Right lobe of liver (tissue), 6 donors: ENCODE results near the gene MARCHF10. TPM values are rescaled to one million over a fixed set of nuclear protein-coding genes. Genes with fewer than 3 reads are reported as not detected.

Experiments used
- ATAC-seq, 4 donors: fragments of 200-7000 bp; cut with Tn5 transposase; one replicate each; pipeline ENCODE4 v1.9.1; 2020; ENCODE audit warnings: mild to moderate bottlenecking in 4 of 4, moderate library complexity in 4 of 4
- DNase-seq, 3 donors: peaks; one replicate each; pipeline ENCODE4 v3.0.0-alpha.2; 2020
- H3K27ac ChIP-seq, 3 donors: fragments of 200-600 bp; one replicate each; pipeline ENCODE4 v1.8.0; 2022
- H3K27me3 ChIP-seq, 2 donors: fragments of 200-600 bp; one replicate each; pipeline ENCODE4 v1.8.0; 2022
- H3K36me3 ChIP-seq, 4 donors: fragments of 200-600 bp; sonication (generic) in 1 of 4; one replicate each; pipeline versions ENCODE4 v1.5.1 to v1.8.0; 2017 to 2022; ENCODE audit warnings: control low read depth in 1 of 4
- H3K4me1 ChIP-seq, 4 donors: fragments of 200-600 bp; sonication (generic) in 1 of 4; one replicate each; pipeline versions ENCODE4 v1.5.1 to v1.8.0; 2017 to 2022; ENCODE audit warnings: control low read depth in 1 of 4
- H3K4me3 ChIP-seq, 3 donors: fragments of 200-600 bp; one replicate each; pipeline ENCODE4 v1.8.0; 2022
- H3K9me3 ChIP-seq, 4 donors: fragments of 200-600 bp; sonication (generic) in 1 of 4; one replicate each; pipeline versions ENCODE4 v1.5.1 to v1.8.0; 2017 to 2022; ENCODE audit warnings: control low read depth in 1 of 4
- POLR2A ChIP-seq: fragments of 450-650 bp; IDR thresholded peaks from one replicate; pipeline ENCODE4 v1.6.1; 2017; ENCODE audit warnings: antibody characterized with exemption, mild to moderate bottlenecking
- WGBS: methylation state at CpG from one replicate; pipeline ENCODE4 v1.1.6; 2018; ENCODE audit warnings: low coverage, low lambda C conversion rate; ENCODE audit not compliant: insufficient coverage; ENCODE audit errors: missing lambda C conversion rate; 5-methylcytosine and 5-hydroxymethylcytosine counted together
- intact Hi-C, 2 donors: fragments of 100-400 bp; cut with DNase I; formaldehyde crosslinking; loops; one replicate each; pipeline versions ENCODE4 v1.11.2 to v1.14.1; 2022
- total RNA-seq, 6 experiments: library from RNA; depleted of rRNA in 2 of 6; stranded (reverse); fragments of >200 nt in 2 of 6; fragmentation: NEBNext Ultra II Directional in 3 of 6; extraction: Animal tissue kit (Norgen Biotek cat#: 25700) in 3 of 6; gene quantifications; one replicate each; pipeline versions ENCODE4 v1.1.0 to v1.2.4, GENCODE V29; 2016 to 2023
- TF ChIP-seq, protein P1 (sequence below), 4 donors: fragments of 200-600 bp in 3 of 4; fragments of 450-650 bp in 1 of 4; IDR thresholded peaks; one replicate each; pipeline versions ENCODE4 v1.5.1 to v1.8.0; 2016 to 2022; ENCODE audit warnings: antibody characterized with exemption in 4 of 4, mild to moderate bottlenecking in 2 of 4
- donor health status: DM: no; HTN: yes; CAD: no.
- donor health status: DM: no; HTN: no; CAD: no.
- donor health status: DM: no; HTN: no; CAD: no.
- donor health status: DM: no; HTN: yes; CAD: no.
- donor health status: DM: no; HTN: yes; CAD: no.

Gene MARCHF10
- total RNA-seq, 6 experiments from 2014 or later, result not detected

DNA sequence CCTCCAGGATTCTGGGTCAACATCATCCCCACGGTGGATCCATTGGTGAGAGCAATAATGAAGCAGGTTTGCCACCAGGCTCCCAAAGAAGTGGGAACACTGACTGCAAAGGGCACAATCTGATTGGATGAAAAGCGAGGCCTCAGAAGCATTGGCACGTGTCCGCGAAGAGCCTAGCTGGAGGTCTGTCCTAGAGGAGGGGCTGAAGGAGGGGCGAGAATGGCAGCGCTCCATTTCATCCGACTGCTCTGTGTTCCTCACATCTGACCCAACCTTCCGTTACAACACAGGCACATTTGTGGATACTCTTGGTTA lies 100.7 kb downstream of the MARCHF10 start:
- intact Hi-C loops, result no loop called here
- no peaks in the 10 kb centered on the region for H3K36me3 ChIP-seq
- H3K9me3 ChIP-seq, result no peaks in the 10 kb centered on the region
- H3K4me3 ChIP-seq, result no peak overlapping the region
- ATAC-seq, result no peak
- no peaks in the 10 kb centered on the region for H3K27me3 ChIP-seq
- 79% methylated on average over 5 of the region's 9 CpGs for WGBS
- no peak for DNase-seq
- peaks cover 0 to 7% (median 0%) of the 10 kb centered on the region in 4 donors for H3K4me1 ChIP-seq
- TF ChIP-seq, protein P1, sequence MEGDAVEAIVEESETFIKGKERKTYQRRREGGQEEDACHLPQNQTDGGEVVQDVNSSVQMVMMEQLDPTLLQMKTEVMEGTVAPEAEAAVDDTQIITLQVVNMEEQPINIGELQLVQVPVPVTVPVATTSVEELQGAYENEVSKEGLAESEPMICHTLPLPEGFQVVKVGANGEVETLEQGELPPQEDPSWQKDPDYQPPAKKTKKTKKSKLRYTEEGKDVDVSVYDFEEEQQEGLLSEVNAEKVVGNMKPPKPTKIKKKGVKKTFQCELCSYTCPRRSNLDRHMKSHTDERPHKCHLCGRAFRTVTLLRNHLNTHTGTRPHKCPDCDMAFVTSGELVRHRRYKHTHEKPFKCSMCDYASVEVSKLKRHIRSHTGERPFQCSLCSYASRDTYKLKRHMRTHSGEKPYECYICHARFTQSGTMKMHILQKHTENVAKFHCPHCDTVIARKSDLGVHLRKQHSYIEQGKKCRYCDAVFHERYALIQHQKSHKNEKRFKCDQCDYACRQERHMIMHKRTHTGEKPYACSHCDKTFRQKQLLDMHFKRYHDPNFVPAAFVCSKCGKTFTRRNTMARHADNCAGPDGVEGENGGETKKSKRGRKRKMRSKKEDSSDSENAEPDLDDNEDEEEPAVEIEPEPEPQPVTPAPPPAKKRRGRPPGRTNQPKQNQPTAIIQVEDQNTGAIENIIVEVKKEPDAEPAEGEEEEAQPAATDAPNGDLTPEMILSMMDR (IDR thresholded peaks at IDR 0.05), result no peak
- no peak for TF ChIP-seq POLR2A
- no peak overlapping the region for H3K27ac ChIP-seq

DNA sequence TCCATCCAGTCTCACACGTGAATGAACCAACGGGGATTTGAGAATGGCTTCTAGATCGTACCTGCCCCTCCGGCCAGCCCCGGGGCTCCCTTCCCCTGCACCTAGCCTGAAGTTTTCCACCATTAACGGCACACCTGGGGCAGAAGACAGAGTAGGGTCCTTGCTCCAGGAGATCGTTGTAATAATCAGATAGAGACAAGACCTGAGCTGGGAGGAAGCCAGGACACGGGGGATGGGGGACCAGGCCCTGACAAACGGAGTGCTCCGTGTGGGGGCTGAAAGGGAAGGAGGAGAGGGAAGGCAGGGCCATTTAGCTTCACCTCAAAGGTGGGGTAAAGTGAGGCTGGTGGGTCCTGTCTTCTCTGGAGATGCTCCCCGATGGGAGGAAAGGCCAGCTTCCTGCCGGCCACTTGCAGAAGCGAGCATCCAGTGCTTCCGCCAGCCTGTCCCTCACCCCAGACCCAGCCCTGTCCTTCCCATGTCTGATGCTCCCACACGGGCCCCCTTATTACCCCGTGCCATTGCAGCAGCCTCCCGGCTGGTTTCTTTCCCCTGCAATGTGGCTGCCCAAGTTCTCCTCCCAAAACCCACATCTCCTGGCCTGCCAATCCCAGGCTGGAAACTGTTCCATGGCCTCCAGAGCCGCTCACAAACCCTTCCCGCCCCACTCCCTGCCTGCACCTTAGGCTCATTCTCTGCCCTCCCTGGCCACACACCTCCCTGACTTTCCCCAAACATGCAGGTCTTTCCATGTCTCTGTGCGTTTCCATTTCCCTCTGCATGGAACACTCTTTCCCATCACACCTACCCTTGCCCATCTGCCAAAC lies 101.3 kb downstream of the MARCHF10 start:
- intact Hi-C loops, result no loop called here
- DNase-seq, result peak in 1 of 3 donors; percentile 42
- no peak overlapping the region for H3K4me3 ChIP-seq
- H3K4me1 ChIP-seq, result peaks cover 0 to 7% (median 0%) of the 10 kb centered on the region in 4 donors
- H3K27me3 ChIP-seq, result no peaks in the 10 kb centered on the region
- H3K9me3 ChIP-seq, result no peaks in the 10 kb centered on the region
- WGBS, result 58% methylated on average over 16 of the region's 20 CpGs
- no peak for TF ChIP-seq POLR2A
- TF ChIP-seq, protein P1 (IDR thresholded peaks at IDR 0.05), result no peak
- no peak overlapping the region for H3K27ac ChIP-seq
- ATAC-seq, result no peak
- no peaks in the 10 kb centered on the region for H3K36me3 ChIP-seq

- peak in 3 of 4 donors; percentile 15 to 27 (median 27) for ATAC-seq
- H3K27me3 ChIP-seq, result no peaks in the 10 kb centered on the region
- H3K4me1 ChIP-seq, result peaks cover 0 to 7% (median 0%) of the 10 kb centered on the region in 4 donors
- TF ChIP-seq POLR2A, result no peak
- TF ChIP-seq, protein P1 (IDR thresholded peaks at IDR 0.05), result no peak
- H3K36me3 ChIP-seq, result no peaks in the 10 kb centered on the region
- H3K9me3 ChIP-seq, result no peaks in the 10 kb centered on the region
- intact Hi-C loops, result no loop called here
- WGBS, result 28% methylated on average over 8 of the region's 14 CpGs
- H3K27ac ChIP-seq, result no peak overlapping the region
- no peak overlapping the region for H3K4me3 ChIP-seq
- peak in 1 of 3 donors; percentile 31 for DNase-seq
Observed at GRCh38 chr17:62705778-62706597, 102.1 kb downstream of the MARCHF10 start.

DNA sequence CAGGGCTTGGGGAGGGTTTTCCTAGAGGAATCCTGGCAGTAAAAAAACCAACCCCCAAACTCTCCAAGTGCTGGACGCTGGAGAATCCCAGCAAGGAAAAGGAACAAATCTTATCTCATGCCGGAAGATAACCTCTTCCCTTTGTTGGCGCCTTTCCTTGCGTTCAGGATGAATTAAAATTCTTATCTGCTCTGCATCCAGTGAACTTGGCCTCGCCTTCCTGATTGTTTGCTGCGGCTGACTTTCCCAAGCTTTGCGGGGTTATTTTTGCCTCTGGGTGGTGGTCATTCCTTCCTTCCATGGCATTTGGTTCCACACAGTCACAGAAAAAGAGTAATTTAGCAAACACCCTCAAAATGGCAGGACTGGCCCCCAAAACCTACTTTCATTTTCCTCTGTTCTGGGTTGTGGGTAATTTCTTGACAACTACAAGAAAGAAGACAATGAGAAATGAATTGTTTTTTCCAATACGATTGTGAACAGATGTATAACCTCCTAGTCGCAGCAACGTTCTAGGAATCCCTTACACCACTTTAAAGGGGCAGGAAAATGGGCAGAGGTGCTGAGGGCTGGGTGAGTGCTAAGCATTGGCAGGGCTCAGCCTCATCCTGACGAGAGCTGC lies 102.8 kb downstream of the MARCHF10 start:
- Histone ChIP-seq H3K27ac (no peak overlapping the region), H3K9me3 (no peaks in the 10 kb centered on the region), H3K4me3 (no peak overlapping the region), H3K36me3 (no peaks in the 10 kb centered on the region), H3K27me3 (no peaks in the 10 kb centered on the region), H3K4me1 (peaks cover 0 to 7% (median 0%) of the 10 kb centered on the region in 4 donors)
- 23% methylated on average over 11 of the region's 11 CpGs for WGBS
- intact Hi-C loops, result no loop called here
- ATAC-seq, result peak in 3 of 4 donors; percentile 8 to 18 (median 18)
- TF ChIP-seq, protein P1 (IDR thresholded peaks at IDR 0.05), result no peak
- no peak for TF ChIP-seq POLR2A
- peak in 1 of 3 donors; percentile 25 for DNase-seq
